NCI-H2171 (cell line): Measurements from ENCODE around the gene EIF3L.
"Not testable (repeated sequence)": the region's sequence is repeated elsewhere in the genome, so short reads cannot be mapped to it uniquely, and the experiment has no call there.

Experiments used
- DNase-seq: peaks from one replicate; lab custom pipeline; 2025; lab: John Stamatoyannopoulos, UW

EIF3L gene

DNA sequence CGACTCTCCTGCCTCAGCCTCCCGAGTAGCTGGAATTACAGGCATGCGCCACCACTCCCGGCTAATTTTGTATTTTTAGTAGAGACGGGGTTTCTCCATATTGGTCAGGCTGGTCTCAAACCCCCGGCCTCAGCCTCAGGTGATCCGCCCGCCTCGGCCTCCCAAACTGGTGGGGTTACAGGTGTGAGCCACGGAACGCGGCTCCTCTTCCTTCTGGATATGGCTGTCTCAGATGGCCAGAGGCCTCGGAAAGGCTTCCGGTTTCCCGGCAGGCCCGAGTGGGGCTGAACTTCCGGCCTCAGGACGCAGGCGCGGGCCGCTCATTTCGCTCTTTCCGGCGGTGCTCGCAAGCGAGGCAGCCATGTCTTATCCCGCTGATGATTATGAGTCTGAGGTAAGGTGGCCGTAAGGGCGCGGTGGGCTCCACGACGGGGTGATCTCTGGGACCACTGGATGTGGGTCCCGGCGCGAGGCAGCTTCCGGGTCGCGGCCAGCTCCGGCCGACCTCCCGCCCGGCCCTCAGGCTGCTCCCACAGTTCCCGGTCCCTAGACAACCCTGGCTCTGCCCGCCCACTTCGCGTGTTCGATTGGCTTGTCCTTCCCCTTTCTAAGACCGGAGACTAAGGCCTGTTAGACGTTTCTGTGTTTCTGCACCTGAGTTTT, at the start of gene EIF3L:
Gene EIF3L, plus strand, starts transcription at position 331 of the 663 bp plus-strand sequence. Its CDS starts 31 bp downstream, at position 362.
- peak; percentile 90 for DNase-seq

DNA sequence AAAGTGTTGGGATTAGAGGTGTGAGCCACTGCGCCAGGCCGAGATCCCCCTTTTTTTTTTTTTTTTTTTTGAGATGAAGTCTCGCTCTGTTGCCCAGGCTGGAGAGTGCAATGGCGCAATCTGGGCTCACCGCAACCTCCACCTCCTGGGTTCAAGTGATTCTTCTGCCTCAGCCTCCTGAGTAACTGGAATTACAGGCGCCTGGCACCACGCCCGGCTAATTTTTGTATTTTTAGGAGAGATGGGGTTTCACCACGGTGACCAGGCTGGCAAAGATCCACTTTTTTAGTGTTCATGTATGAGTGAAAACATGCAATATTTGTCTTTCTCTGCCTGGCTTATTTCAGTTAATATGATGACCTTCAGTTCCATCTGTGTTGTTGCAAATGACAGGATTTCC, 49.2 kb upstream of the EIF3L start:
- DNase-seq: not testable (repeated sequence)

DNA sequence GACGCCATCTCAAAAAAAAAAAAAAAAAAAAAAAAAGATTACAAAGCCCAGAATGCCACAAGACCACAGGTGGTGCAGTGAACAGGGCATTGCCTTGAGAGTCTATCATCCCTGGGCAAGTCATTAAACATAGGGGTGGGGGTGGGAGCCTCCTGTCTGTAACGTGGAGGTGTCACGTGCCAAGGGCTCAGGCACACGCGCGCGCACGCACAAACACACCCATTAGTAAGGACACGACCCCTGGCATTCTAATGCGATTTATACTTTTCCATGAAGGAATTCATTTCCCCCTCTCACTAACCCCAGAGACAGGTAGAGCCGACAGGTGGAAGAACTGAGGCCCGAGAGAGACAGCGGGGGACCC, 47.3 kb upstream of the EIF3L start:
- peak; percentile 80 for DNase-seq

DNA sequence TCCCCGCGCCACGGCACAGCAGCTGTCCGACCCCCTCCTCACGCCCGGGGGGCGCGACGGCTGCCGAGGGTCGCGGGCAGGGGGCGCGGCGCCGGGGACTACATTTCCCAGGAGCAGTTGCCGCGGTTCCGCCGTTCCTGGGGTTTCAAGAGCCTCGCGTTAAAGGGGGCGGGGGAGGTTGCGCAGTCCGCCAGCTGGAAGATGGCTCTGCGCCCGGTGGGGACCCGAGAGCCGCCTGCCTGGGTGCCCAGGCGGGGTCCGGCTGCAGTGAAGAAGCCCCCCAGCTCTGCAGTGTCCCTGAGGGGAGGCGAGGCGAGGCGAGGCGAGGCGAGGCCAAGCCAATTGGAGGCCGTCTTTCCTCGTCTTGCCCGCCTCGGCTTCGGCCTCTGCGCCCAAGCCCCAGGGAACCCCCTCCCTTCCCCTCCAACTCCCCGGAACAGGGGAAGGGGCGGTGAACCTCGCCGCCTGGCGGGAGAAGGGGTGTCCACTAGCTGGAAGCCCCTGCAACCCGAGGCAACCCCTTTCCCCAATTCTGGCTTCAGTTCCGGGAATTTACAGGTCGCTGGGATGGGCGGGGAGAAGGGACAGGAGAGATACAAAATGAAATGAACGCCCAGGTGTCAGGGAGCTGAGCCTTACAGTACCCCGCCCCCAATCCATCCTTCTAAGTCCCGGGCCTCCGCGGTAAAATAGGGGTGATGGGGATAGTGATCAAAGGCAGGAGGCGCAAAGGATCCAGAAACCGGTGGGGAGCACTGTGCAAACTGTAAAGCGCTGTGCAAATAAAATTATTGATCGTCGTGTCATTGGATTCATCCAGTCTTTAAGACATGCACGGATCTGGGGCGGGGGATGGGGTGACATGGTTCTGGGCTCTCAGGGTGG, 46.7 kb upstream of the EIF3L start:
- peak; percentile 84 for DNase-seq

DNA sequence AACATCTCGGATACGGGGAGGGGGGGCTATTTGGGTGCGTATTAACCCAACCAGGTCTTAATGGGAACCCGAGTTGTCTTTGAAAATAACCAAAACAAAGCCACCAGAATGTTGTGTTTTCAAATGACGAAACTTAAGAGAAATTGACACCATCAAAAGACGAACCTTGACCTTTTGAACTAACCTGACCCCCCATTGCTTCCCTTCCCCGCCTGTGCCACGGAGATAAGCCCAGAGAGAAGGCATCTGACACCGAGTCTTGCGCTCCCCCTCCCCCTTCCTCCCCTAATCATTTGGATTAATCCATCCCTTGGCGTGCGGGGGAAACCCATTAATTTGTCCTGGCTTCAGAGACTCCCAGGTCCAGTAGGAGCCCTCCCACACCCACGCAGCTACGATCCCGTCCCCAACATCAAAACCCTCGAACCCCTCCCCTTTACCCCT, 46.0 kb upstream of the EIF3L start:
- no peak for DNase-seq

DNA sequence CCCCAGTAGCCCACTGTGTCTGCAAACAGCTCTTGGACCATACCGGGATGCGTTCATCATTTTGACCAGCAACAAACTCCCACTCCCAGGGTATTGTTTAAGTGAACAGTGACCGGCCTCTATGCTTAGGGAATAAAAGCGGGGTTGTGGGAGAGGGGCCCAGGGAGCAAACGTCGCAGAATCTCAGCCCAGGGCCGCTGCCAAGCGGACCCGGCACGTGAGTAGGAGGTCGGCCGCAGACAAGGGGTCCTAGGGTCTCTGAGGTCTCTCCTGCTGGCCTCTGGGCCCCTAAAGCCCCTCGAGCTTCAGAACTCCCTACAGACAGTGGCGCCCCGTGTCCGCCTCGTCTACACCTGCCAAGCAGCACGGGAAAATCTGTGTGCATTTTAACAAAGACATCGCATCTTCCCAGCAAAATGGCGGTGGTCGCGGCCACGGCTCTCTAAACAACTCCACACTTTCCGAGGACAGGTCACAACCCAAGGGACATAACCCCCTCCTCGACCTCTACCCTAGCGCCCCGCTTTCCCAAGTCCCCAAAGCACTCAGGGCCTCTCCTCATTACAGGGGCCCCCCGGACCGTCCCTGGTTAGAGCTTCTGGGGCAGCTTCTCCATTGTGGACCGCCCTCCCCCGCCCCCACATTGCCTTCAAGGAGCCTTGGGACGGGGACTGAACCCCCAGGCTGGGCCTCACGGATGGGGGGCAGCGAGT, 45.4 kb upstream of the EIF3L start:
- no peak for DNase-seq

DNA sequence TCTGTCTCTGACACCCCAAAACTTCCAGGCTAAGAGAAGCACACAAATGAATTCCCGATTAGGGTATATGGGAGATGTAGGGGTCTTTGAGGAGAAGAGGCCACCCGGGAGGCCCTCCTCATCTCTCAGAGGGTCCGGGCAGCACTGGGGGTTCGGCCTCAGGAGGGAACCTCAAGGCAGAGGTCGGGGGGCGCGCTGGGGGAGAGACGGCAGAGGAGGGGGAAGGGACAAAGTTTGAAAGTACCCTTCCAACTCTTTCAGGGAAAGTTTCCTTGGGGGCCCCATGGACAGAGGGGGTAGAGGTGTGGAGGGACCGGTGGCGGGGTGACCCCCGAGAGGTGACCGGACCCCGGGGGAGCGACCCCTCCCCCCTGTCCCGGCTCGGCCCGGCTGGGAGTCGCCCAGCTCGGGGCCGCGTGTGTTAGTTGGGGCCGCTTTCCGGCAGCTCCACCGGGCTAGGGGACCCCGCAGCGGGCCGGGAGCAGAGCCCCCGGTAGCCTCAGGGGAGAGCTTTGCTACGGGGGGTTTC, 44.8 kb upstream of the EIF3L start:
- DNase-seq: no peak

DNA sequence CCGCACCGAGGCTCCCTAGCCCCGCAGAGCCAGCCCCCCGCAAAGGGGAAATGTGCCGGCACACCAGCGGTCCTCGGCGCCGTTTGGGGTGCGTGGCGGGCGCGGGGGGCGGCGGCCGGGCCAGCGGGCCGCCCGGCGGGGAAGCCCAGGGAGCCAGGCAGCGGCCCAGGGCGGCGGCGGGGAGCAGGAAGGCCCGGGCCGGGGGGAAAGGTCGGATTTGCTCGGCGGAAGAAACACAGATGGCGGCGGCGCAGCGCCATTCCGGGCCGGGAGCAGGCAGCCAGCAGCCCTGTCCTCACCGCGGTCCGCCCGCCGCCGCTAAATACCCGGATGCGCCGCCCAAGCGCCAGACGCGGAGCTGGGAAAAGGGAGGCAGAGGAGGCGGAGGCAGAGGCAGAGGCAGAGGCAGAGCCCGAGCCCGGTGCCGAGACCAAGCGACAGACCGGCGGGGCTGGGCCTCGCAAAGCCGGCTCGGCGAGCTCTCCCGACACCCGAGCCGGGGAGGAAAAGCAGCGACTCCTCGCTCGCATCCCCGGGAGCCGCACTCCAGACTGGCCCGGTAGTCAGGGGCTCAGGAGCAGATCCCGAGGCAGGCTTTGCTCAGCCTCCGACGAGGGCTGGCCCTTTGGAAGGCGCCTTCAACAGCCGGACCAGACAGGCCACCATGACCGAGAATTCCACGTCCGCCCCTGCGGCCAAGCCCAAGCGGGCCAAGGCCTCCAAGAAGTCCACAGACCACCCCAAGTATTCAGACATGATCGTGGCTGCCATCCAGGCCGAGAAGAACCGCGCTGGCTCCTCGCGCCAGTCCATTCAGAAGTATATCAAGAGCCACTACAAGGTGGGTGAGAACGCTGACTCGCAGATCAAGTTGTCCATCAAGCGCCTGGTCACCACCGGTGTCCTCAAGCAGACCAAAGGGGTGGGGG, 44.1 kb upstream of the EIF3L start:
- DNase-seq: peak; percentile 86

DNA sequence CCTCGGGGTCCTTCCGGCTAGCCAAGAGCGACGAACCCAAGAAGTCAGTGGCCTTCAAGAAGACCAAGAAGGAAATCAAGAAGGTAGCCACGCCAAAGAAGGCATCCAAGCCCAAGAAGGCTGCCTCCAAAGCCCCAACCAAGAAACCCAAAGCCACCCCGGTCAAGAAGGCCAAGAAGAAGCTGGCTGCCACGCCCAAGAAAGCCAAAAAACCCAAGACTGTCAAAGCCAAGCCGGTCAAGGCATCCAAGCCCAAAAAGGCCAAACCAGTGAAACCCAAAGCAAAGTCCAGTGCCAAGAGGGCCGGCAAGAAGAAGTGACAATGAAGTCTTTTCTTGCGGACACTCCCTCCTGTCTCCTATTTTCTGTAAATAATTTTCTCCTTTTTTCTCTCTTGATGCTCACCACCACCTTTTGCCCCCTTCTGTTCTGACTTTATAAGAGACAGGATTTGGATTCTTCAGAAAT, 43.4 kb upstream of the EIF3L start:
- DNase-seq: no peak

DNA sequence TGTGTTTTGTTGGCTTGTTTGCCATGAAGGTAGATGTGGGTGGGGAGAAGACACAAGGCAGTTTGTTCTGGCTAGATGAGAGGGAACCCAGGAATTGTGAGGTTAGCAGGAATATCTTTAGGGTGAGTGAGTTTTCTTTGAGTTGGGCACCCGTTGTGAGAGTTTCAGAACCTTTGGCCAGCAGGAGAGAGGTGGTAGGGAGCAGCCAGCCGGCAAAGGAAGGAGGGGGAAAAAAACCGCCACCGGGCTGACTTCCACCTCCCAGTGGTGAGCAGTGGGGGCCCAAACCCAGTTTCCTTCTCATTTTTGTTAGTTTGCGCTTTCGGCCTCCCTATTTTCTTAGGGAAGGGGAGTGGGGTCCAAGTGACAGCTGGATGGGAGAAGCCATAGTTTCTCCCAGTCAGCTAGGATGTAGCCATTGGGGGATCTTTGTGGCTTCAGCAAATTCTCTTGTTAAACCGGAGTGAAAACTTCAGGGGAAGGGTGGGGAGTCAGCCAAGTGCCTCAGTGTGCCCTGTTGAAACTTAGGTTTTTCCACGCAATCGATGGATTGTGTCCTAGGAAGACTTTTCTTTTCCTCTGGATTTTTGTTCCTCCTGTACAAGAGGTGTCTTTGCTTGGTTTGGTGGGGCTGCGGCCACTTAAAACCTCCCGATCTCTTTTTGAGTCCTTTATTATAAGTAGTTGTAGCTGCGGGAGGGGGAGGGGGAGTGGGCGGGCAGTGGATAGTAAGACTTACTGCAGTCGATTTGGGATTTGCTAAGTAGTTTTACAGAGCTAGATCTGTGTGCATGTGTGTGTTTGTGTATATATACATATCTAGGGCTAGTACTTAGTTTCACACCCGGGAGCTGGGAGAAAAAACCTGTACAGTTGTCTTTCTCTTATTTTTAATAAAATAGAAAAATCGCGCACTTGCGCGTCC, 42.5 kb upstream of the EIF3L start:
- no peak for DNase-seq

DNA sequence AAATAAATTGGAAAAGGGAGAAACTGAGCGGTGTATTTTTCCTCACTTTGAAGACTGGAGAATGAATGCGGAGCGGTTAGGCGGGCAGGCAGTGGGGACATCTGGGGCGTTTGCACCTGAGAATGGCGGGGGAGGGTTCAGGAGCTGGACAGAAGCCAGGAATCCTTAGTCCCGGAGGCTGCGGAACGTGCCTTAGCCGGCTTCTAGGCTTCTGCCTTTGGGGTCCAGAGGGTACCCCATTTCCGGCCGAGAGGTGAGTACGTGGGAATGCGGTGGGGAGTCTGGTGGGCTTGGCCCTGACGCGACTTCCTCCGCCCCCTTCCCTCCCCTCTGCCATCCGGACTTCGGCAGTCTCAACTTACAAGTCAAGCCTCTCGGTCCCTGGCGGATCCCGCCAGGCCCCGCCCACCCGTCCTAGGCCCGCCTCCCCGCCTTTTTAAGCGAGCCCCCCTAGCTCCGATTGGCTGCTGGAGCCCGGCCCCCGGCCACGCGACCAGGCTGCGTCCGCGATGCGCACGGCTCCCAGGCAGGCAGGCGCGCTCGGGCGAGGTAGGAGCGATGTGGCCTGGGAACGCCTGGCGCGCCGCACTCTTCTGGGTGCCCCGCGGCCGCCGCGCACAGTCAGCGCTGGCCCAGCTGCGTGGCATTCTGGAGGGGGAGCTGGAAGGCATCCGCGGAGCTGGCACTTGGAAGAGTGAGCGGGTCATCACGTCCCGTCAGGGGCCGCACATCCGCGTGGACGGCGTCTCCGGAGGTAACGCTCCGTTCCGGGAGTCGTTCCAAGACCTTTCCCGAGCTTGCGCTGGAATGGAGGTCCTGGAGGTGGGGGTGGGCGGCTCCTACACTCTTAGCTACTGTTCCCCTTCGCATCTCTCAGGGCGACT, 41.6 kb upstream of the EIF3L start, which contains the start of gene GCAT:
Gene GCAT, plus strand, starts transcription at position 525 of the 884 bp plus-strand sequence. Its CDS starts 34 bp downstream, at position 559.
- DNase-seq: peak; percentile 98

DNA sequence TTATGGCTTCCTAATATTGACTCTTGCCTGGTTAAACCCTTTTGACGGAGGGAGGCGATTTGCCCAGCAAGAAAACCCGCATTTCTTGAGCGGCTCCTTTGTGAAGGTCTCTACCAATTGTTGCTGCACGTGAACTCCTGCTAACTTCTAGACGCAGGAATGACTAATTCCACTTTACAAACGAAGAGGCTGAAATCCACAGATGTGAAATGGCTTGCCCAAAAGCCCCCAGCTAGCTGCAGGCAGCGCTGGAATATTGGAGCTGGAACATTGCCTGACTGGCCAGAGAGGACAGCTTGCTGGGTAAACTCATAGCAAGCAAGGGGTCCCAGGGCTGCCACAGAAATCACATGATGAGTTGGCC, 40.9 kb upstream of the EIF3L start:
- no peak for DNase-seq

DNA sequence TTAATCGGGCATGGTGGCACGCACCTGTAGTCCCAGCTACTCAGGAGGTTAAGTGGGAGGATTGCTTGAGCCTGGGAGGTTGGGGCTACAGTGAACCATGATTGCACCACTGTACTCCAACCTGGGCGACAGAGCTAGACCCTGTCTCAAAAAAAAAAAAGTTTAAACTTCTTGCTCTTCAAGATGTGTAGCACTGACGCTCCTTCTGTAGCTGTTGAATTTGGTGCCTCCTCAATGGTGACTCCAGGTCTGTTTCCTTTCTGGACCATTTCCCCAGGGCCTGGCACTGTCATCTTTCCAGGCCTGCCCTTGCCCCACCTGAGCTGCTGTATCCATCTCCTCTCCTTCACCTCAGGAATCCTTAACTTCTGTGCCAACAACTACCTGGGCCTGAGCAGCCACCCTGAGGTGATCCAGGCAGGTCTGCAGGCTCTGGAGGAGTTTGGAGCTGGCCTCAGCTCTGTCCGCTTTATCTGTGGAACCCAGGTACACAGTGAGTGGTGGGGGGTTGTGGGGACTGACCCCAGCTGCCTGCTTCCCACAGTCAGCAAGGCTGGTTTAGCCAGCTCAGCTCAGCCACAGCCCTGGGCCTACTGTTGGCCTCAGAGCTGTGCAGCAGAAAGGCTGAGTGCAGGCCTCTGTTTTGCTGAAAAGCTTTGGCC, 39.4 kb upstream of the EIF3L start:
- no peak for DNase-seq

DNA sequence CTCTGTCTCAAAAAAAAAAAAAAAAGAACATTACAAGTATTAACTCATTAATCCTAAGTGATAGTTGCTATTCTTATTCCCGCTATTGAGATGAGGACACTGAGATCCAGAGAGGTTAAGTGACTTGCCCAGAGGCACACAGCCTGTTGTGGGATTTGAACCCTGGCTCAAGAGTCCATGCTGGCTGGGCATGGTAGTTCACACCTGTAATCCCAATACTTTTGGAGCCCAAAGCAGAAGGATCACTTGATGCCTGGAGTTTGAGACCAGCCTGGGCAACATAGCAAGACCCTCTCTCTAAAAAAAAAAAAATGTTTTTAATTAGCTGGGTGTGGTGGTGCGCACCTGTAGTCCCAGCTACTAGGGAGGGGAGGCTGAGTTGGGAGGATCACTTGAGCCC, 37.4 kb upstream of the EIF3L start:
- no peak for DNase-seq

DNA sequence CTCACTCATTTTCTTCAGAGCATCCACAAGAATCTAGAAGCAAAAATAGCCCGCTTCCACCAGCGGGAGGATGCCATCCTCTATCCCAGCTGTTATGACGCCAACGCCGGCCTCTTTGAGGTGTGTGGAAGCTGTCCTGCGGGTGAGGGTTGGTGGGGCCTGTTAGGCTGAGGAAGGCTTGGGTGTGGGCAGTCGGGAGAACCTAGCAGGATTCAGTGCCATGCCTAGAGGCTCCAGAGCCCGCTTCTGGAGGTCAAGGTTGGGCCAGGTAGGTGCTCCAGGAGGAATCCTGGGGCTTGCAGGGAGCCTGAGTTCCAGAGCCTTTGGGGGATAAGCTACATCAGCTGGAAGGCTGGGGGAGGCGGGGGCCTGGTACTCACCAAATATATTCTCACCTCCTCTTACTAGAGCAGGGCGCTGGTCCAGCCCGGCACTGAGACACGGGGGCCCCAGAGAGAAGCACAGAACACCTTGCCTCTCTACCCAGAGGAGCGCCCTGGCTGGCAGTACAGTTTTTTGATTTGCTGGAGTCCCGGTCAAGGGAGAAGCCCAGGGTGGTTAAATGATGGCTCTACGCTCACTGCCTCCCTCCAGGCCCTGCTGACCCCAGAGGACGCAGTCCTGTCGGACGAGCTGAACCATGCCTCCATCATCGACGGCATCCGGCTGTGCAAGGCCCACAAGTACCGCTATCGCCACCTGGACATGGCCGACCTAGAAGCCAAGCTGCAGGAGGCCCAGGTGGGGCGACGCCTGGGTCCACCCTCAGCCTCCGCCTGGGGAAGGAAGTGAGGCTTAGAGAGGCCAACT, 36.1 kb upstream of the EIF3L start:
- no peak for DNase-seq

DNA sequence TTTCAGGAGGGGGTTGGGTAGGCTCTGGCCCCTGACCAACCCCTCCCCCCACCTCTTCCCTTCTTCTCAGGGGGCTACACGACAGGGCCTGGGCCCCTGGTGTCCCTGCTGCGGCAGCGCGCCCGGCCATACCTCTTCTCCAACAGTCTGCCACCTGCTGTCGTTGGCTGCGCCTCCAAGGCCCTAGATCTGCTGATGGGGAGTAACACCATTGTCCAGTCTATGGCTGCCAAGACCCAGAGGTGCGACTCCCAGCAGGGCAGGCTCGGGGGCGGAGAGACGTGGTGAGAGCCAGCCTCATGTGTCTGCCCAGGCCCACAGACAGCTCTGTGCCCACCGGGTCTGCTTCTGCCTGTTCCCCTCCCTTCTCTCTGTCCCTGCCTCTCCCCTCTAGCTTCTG, 33.6 kb upstream of the EIF3L start:
- DNase-seq: no peak

DNA sequence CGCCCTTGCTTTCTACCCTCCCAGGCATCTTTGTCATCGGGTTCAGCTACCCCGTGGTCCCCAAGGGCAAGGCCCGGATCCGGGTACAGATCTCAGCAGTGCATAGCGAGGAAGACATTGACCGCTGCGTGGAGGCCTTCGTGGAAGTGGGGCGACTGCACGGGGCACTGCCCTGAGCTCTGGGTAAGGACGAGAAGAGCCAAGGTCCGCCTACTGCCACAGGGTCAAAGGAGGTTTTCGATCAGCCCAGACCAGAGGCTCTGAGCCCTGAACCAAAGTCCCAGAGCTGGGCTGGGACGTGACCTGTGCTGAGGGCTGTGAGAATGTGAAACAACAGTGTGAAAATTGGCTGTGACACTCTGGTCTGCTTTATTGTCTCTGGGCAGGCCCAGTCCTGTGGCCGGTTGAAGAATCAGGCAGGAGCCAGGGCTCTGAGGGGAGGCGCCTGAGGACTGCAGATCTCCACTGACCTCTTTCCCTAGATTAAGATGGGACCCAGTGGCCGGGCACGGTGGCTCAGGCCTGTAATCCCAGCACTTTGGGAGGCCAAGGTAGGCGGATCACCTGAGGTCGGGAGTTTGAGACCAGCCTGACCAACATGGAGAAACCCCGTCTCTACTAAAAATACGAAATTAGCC, 32.6 kb upstream of the EIF3L start:
- no peak for DNase-seq
